ENCODE measurements around the gene RAB27B. TPM values are rescaled to one million over a fixed set of nuclear protein-coding genes. Genes with fewer than 3 reads are reported as not detected.
"Not testable (repeated sequence)": the region's sequence is repeated elsewhere in the genome, so short reads cannot be mapped to it uniquely, and the experiment has no call there.

Gene RAB27B
- polyA plus RNA-seq, 2 of the 4 experiments (the other 2 are of a cell fraction), result 11.0 to 13.2 TPM

DNA sequence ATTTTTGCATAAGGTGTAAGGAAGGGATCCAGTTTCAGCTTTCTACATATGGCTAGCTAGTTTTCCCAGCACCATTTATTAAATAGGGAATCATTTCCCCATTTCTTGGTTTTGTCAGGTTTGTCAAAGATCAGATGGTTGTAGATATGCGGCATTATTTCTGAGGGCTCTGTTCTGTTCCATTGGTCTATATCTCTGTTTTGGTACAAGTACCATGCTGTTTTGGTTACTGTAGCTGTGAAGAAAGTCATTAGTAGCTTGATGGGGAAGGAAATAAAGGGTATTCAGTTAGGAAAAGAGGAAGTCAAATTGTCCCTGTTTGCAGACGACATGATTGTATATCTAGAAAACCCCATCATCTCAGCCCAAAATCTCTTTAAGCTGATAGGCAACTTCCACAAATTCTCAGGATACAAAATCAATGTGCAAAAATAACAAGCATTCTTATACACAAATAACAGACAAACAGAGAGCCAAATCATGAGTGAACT, 7.4 kb upstream of the RAB27B start:
- CTCF ChIA-PET; ATAC-seq; H3K4me2 ChIP-seq; H3K9me3 ChIP-seq; DNase-seq (ENCODE audit: low read depth in 1 of 2, low spot score in 1 of 2); H3K4me3 ChIP-seq; POLR2A ChIA-PET; FAIRE-seq; H3K27ac ChIP-seq: not testable (repeated sequence)
- WGBS (ENCODE audit: missing lambda C conversion rate), result 93% methylated on average over 2 of the region's 2 CpGs
- H3K4me1 ChIP-seq, result peaks cover 26% of the 10 kb centered on the region

DNA sequence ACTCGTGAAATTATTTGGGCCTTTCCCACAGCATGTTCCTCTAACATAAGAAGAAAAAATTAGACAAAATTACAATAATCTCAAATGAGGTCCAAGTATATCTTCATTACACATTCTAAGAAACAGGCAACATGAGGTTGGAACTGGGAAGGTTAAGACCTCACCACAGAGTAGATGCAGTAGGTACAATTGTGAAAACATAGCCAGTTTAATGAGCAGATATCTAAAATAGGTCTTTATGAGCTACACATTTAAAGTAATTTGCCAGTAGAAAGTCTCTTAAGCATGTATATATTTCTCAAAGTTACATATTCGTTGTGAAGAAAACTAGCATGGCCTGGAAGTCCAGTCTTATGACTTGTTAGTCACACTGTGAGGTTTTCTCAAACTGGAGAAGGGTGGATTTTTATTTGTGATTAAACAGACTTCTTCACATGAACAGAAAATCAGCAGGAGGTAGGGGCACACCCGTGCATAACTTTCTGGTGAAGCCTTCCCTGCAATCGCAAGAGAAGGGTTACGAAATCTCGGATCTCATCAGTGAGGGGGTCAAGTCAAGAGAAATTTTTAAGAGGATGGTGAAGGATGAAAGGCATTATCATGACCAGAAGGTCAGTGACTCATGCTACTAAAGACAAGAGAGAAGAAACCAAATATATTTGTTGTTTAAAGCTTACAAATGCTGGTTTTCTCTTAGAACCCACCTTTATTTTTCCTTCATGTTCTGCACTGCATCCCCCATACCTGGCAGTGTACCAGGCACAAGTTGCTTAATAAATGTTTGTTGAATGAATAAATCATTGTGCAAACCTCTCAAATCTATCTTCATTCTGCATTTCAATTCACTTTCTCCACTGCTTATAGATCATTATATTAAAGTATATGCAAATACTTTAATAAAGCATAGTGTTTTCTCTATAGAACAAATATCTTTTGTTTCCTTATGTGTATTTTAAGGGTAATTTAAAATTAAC, 5.1 kb upstream of the RAB27B start:
- 8% methylated on average over 6 of the region's 6 CpGs for WGBS (ENCODE audit: missing lambda C conversion rate)
- peaks cover 32% of the 10 kb centered on the region for H3K4me1 ChIP-seq
- FAIRE-seq (peak; percentile 87), DNase-seq (ENCODE audit: low read depth in 1 of 2, low spot score in 1 of 2) (peak; percentile 65 to 96), ATAC-seq (peak; percentile 91 to 95)
- H3K4me3 ChIP-seq, result no peak overlapping the region
- 0 out of 3 replicates have a peak, but pooled peaks cover 4% of the 10 kb centered on the region for H3K9me3 ChIP-seq
- ChIA-PET POLR2A (interaction anchor here (0.6 to 2.1 kb wide), 2 partner anchors 48 to 598 kb away, joined by 3 to 7 read pairs; no protein-coding TSS in a partner anchor), CTCF (interaction anchor here (1.5 kb wide), 1 partner anchor 143 kb away, joined by 3 read pairs; no protein-coding TSS in a partner anchor)
- peak overlapping the region; percentile 93 for H3K27ac ChIP-seq
- H3K4me2 ChIP-seq, result peak overlapping the region; percentile 68
- no peak for TF ChIP-seq RFX5 (IDR thresholded peaks at IDR 0.05)
- TF ChIP-seq, protein P1, sequence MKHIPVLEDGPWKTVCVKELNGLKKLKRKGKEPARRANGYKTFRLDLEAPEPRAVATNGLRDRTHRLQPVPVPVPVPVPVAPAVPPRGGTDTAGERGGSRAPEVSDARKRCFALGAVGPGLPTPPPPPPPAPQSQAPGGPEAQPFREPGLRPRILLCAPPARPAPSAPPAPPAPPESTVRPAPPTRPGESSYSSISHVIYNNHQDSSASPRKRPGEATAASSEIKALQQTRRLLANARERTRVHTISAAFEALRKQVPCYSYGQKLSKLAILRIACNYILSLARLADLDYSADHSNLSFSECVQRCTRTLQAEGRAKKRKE (CRISPR knock-in tag; IDR thresholded peaks at IDR 0.05; ENCODE audit: low read depth), result peak; percentile 72; the same call in 1 of the 2 replicates
- no peak for TF ChIP-seq BHLHE40 (IDR thresholded peaks at IDR 0.05; ENCODE audit: low read depth, low read length)
- TF ChIP-seq ZSCAN20 (CRISPR knock-in tag; IDR thresholded peaks at IDR 0.05), result no peak
- TF ChIP-seq E2F6 (IDR thresholded peaks at IDR 0.05; ENCODE audit: borderline replicate concordance, low read depth), result no peak
- no peak for TF ChIP-seq ZC3H11A (IDR thresholded peaks at IDR 0.05)
- TF ChIP-seq RCOR1 (IDR thresholded peaks at IDR 0.05; ENCODE audit: low read depth, low read length), result no peak
- no peak for TF ChIP-seq HOXA7 (CRISPR knock-in tag; IDR thresholded peaks at IDR 0.05)
- no peak for TF ChIP-seq HOXB5 (CRISPR knock-in tag; IDR thresholded peaks at IDR 0.05)
- TF ChIP-seq, protein P2, sequence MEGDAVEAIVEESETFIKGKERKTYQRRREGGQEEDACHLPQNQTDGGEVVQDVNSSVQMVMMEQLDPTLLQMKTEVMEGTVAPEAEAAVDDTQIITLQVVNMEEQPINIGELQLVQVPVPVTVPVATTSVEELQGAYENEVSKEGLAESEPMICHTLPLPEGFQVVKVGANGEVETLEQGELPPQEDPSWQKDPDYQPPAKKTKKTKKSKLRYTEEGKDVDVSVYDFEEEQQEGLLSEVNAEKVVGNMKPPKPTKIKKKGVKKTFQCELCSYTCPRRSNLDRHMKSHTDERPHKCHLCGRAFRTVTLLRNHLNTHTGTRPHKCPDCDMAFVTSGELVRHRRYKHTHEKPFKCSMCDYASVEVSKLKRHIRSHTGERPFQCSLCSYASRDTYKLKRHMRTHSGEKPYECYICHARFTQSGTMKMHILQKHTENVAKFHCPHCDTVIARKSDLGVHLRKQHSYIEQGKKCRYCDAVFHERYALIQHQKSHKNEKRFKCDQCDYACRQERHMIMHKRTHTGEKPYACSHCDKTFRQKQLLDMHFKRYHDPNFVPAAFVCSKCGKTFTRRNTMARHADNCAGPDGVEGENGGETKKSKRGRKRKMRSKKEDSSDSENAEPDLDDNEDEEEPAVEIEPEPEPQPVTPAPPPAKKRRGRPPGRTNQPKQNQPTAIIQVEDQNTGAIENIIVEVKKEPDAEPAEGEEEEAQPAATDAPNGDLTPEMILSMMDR (IDR thresholded peaks at IDR 0.05), result no peak
- no peak for TF ChIP-seq POLR2AphosphoS2 (conservative IDR thresholded peaks at IDR 0.05; ENCODE audit: low read length)
- TF ChIP-seq KDM5A (IDR thresholded peaks at IDR 0.05), result no peak
- peak; percentile 88 for TF ChIP-seq ZNF302 (CRISPR knock-in tag; IDR thresholded peaks at IDR 0.05)
- TF ChIP-seq FOSL2 (IDR thresholded peaks at IDR 0.05), result peak; percentile 95
- TF ChIP-seq FOSL2 (CRISPR knock-in tag; IDR thresholded peaks at IDR 0.05), result peak; percentile 93
- TF ChIP-seq PHF8 (IDR thresholded peaks at IDR 0.05; ENCODE audit: borderline replicate concordance, low read depth), result no peak
- no peak for TF ChIP-seq MAZ (IDR thresholded peaks at IDR 0.05; ENCODE audit: borderline replicate concordance, low read depth, low read length)
- TF ChIP-seq BCL3 (IDR thresholded peaks at IDR 0.05), result peak; percentile 98; the same call in 2 of the 3 replicates
- TF ChIP-seq EHF (CRISPR knock-in tag; IDR thresholded peaks at IDR 0.05), result no peak; the same call in 1 of the 2 replicates
- TF ChIP-seq EP300 (IDR thresholded peaks at IDR 0.05), result peak; percentile 95 to 96
- TF ChIP-seq, protein P3, sequence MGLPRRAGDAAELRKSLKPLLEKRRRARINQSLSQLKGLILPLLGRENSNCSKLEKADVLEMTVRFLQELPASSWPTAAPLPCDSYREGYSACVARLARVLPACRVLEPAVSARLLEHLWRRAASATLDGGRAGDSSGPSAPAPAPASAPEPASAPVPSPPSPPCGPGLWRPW (IDR thresholded peaks at IDR 0.05), result peak; percentile 92
- 0 out of 2 replicates have a peak, but pooled peaks have one; percentile 41 for TF ChIP-seq TP53 (CRISPR knock-in tag; IDR thresholded peaks at IDR 0.05)
- TF ChIP-seq RNF2 (IDR thresholded peaks at IDR 0.05; ENCODE audit: borderline replicate concordance, low read depth), result no peak
- TF ChIP-seq FOXS1 (CRISPR knock-in tag; IDR thresholded peaks at IDR 0.05), result no peak
- TF ChIP-seq, protein P4, sequence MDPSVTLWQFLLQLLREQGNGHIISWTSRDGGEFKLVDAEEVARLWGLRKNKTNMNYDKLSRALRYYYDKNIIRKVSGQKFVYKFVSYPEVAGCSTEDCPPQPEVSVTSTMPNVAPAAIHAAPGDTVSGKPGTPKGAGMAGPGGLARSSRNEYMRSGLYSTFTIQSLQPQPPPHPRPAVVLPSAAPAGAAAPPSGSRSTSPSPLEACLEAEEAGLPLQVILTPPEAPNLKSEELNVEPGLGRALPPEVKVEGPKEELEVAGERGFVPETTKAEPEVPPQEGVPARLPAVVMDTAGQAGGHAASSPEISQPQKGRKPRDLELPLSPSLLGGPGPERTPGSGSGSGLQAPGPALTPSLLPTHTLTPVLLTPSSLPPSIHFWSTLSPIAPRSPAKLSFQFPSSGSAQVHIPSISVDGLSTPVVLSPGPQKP (IDR thresholded peaks at IDR 0.05; ENCODE audit: low read depth, low read length), result no peak
- TF ChIP-seq FOSB (CRISPR knock-in tag; IDR thresholded peaks at IDR 0.05), result no peak
- TF ChIP-seq ZFP36 (IDR thresholded peaks at IDR 0.05; ENCODE audit: borderline replicate concordance, partially characterized antibody), result no peak

Data from A549 (cell line).